ENCODE measurements around the gene FNDC11.

DNA sequence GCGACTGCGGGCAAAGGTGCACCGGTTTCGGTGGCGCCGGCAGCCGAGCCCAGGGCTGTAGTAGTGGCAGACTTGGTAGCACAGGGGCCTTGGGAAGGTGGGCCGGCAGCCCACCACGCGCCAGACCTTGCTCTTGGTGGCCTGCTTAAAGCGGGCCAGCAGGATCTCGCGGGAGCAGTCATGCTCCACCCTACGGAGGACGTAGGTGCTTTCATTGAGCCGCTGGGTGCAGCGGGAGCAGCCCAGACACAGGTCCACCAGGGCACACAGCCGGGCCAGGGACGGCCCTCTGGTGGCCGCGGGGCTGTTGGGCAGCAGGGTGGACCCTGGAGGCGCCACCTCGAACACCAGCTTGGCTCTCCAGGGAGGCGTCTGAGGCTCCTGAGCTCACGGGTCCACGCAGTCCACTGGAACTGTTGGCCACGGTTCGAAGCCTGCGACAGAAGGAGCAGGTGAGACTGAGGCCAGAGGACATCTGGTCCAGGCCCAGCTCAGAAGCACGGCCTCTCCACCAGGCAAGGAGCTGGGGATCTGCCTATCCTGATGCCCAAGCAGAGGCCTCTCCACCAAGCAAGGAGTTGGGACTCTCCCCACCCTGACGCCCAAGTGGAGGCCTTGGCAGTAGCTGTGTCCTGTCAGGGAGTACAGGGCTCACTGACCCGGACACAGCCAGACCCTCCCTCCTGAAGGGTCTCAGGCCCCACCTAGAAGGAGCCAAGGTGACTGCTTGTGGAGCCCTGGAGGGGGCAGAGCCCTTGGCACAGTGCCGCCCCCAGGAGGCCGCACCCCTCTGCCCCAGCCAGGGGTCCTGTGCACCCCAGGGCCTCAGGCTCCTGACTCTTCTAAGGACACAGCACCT lies 19.1 kb downstream of the FNDC11 start:
- TF ChIP-seq YY1 (IDR thresholded peaks at IDR 0.05; ENCODE audit: insufficient read depth, insufficient read length) (no peak), SUZ12 (IDR thresholded peaks at IDR 0.05; ENCODE audit: extremely low read depth, insufficient read depth, insufficient read length) (no peak), ZNF274 (IDR thresholded peaks at IDR 0.05; ENCODE audit: low read depth, low read length) (no peak)

All from NT2/D1 (cell line).